Mesothelial cell of epicardium (in vitro differentiated cells): ENCODE measurements around the gene MINAR1. TPM values are rescaled to one million over a fixed set of nuclear protein-coding genes. Genes with fewer than 3 reads are reported as not detected.
"Not testable (repeated sequence)": the region's sequence is repeated elsewhere in the genome, so short reads cannot be mapped to it uniquely, and the experiment has no call there.

ENCODE experiments used
- DNase-seq, 2 experiments: peaks; one replicate each; pipeline ENCODE4 v3.0.0; 2021; ENCODE audit warnings: low spot score in 2 of 2; ENCODE audit not compliant: unreplicated experiment in 2 of 2
- H3K27ac Mint-ChIP-seq: 2 replicates; pipeline ENCODE4 v1.8.0; 2021; ENCODE audit warnings: mixed read lengths
- H3K27me3 Mint-ChIP-seq: 2 replicates; pipeline ENCODE4 v1.8.0; 2021; ENCODE audit warnings: low read depth, mixed read lengths
- H3K36me3 Mint-ChIP-seq: 2 replicates; pipeline ENCODE4 v1.8.0; 2021; ENCODE audit warnings: mixed read lengths
- H3K4me1 Mint-ChIP-seq: 2 replicates; pipeline ENCODE4 v1.8.0; 2021; ENCODE audit warnings: mixed read lengths
- H3K4me3 Mint-ChIP-seq: 2 replicates; pipeline ENCODE4 v1.8.0; 2021; ENCODE audit warnings: mild to moderate bottlenecking, moderate library complexity, mixed read lengths
- H3K9me3 Mint-ChIP-seq: 2 replicates; pipeline ENCODE4 v1.8.0; 2021; ENCODE audit warnings: mixed read lengths
- total RNA-seq: library from RNA; stranded (reverse); gene quantifications from 3 replicates; pipeline ENCODE4 v1.2.1, GENCODE V29; 2021
- TF ChIP-seq, protein P1 (sequence below): fragments of 200-600 bp; sonication (generic); IDR thresholded peaks from one replicate; pipeline ENCODE4 v1.5.0; 2021; ENCODE audit warnings: antibody characterized with exemption; ENCODE audit not compliant: unreplicated experiment

MINAR1 gene
- total RNA-seq, 1 donor from 2014 or later, result 2.4 TPM

GRCh38 chr15:79425591-79426295 is 6.4 kb upstream of the MINAR1 start:
- no peaks in the 10 kb centered on the region for H3K36me3 Mint-ChIP-seq
- H3K9me3 Mint-ChIP-seq, result no peaks in the 10 kb centered on the region
- no peak overlapping the region for H3K4me3 Mint-ChIP-seq
- H3K27me3 Mint-ChIP-seq, result peaks cover 45% of the 10 kb centered on the region
- H3K4me1 Mint-ChIP-seq, result no peaks in the 10 kb centered on the region
- H3K27ac Mint-ChIP-seq, result no peak overlapping the region
- TF ChIP-seq, protein P1, sequence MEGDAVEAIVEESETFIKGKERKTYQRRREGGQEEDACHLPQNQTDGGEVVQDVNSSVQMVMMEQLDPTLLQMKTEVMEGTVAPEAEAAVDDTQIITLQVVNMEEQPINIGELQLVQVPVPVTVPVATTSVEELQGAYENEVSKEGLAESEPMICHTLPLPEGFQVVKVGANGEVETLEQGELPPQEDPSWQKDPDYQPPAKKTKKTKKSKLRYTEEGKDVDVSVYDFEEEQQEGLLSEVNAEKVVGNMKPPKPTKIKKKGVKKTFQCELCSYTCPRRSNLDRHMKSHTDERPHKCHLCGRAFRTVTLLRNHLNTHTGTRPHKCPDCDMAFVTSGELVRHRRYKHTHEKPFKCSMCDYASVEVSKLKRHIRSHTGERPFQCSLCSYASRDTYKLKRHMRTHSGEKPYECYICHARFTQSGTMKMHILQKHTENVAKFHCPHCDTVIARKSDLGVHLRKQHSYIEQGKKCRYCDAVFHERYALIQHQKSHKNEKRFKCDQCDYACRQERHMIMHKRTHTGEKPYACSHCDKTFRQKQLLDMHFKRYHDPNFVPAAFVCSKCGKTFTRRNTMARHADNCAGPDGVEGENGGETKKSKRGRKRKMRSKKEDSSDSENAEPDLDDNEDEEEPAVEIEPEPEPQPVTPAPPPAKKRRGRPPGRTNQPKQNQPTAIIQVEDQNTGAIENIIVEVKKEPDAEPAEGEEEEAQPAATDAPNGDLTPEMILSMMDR, result no peak
- DNase-seq, result no peak

DNA sequence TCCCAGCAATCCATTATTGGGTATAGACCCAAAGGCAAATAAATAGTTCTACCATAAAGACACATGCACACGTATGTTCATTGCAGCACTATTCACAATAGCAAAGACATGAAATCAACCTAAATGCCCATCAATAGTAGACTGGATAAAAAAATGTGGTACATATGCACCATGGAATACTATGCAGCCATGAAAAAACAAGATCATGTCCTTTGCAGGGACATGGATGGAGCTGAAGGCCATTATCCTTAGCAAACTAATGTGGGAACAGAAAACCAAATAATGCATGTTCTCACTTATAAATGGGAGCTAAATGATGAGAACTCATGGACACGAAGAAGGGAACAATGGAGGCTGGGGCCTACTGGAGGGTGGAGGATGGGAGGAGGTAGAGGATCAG is 5.2 kb upstream of the MINAR1 start:
- H3K36me3 Mint-ChIP-seq, DNase-seq, H3K9me3 Mint-ChIP-seq, H3K4me3 Mint-ChIP-seq, H3K27ac Mint-ChIP-seq, H3K4me1 Mint-ChIP-seq: not testable (repeated sequence)
- peaks cover 53% of the 10 kb centered on the region for H3K27me3 Mint-ChIP-seq

DNA sequence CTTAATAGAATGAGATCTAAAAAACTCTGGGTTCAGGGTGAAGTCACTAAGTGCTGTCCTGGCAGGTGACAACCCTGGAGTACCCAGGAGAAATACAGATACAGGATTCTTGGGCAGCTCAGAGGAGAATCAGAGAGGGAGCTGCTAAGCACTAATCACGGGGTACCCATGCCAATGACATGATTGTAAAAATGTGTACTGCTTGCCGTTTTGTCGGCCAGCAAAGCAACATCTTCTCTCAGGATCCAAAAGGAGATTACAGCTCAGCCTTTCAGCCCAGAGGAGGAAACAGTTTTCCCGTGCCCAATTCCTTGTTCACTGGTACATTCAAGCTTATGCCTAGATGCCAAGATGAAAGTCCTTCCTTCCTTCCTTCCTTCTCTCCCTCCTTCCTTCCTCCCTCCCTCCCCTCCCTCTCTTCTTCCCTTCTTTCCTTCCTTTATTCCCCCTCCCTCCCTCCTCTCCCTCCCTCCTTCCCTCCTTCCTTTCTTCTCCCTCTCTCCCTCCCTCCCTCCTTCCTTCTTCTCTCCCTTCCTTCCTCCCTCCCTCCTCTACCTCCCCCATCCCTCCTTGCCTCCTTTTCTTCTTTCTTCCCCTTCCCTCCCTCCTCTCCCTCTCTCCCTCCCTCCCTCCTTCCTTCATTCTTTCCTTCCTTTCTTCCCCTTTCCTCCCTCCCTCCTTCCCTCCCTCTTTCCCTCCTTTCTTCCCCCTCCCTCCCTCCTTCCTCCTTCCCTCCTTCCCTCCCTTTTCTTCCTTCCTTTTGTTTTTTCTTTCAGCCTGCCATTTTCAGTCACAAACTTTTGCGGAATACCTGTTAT is 4.1 kb upstream of the MINAR1 start:
- TF ChIP-seq, protein P1, result no peak
- H3K27ac Mint-ChIP-seq, result no peak overlapping the region
- H3K4me1 Mint-ChIP-seq, result peaks cover 15% of the 10 kb centered on the region
- H3K27me3 Mint-ChIP-seq, result peaks cover 62% of the 10 kb centered on the region
- no peak for DNase-seq
- no peaks in the 10 kb centered on the region for H3K36me3 Mint-ChIP-seq
- H3K4me3 Mint-ChIP-seq, result no peak overlapping the region
- H3K9me3 Mint-ChIP-seq, result no peaks in the 10 kb centered on the region

DNA sequence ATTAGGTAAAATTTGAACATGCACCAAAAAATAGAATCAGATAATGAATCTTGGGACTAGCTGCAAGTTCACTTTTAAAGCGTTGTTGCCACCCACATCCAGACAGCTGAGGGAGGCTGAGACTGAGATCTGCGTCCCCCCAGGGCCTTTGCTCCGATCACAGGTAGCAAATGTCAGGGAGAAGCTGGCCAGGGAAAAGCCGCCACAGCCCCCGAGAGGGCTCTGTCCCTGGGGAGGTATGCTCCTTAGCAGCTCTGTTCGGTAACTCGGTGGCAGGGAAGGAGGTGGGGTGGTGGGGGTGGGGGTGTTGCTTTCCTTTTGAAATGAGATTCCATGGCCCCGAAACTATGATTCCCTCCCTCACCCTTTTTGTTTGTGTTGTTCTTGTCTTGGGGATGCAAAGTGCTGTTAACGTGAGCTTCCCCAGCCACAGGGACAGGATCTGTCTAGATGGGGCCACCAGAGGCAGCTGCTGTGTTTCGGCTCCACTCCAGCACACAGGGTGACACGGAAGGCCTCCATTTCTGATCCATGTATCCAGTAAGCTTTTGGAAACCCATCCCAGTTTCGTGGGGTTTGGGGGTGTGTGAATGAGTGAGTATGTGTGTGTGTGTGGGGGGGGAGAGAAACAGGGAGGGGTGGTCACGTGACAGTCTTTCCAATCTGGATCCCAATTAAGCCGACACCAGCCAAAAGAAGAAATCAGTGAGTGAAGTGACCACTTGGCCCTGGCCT is 1.1 kb upstream of the MINAR1 start:
- peaks cover 17% of the 10 kb centered on the region for H3K4me1 Mint-ChIP-seq
- DNase-seq, result no peak
- peak overlapping the region; percentile 69 for H3K4me3 Mint-ChIP-seq
- H3K27me3 Mint-ChIP-seq, result peaks cover 90% of the 10 kb centered on the region
- no peaks in the 10 kb centered on the region for H3K36me3 Mint-ChIP-seq
- H3K9me3 Mint-ChIP-seq, result no peaks in the 10 kb centered on the region
- TF ChIP-seq, protein P1, result no peak
- H3K27ac Mint-ChIP-seq, result no peak overlapping the region

DNA sequence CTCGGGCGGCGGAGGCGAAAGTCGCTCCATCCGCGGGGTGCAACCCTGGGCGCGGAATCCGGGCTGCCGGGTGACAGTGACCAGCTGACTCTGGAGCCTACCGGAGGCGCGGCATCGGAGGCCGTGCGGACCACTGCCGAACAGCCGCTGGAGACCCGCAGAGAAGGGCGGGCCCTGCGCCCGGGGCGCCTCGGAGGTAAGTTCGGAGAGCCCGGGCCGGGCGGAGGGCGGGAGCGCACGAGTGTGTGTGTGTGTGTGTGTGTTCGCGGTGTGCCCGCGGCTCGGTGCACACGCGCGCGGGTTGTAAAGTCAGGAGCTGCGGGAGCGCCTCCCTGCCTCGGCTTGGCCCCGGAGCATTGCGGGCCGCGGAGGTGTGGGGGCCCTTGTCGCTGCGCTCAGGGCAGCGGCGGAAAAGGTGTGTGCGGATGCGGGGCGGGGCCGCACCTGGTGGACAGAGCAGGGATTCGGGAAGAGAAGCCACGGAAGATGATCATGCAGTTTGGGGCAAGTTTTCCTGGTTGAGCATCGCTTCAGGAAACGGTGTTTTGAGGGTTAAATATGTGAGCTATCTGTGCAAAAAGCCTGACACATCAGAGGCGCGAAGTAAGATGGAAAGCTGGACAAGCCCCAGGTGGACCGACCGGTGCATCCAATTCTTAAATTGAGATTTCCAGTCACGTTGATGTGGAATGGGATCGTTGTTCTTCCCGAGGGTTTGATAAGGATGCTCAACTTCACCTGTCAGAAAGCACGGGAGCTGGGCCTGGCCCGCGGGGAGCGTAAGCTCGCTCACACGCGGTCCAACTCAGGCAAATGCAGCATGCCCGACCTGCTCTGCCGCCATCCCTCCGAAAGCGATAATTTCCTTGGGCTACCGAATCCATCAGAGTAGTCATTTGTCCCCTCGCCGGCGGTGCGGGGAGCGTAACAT is 474 bp downstream of the MINAR1 start:
- Mint-ChIP-seq H3K9me3 (no peaks in the 10 kb centered on the region), H3K4me3 (peak overlapping the region; percentile 58), H3K36me3 (no peaks in the 10 kb centered on the region), H3K27me3 (peaks cover 91% of the 10 kb centered on the region), H3K4me1 (peaks cover 17% of the 10 kb centered on the region), H3K27ac (no peak overlapping the region)
- TF ChIP-seq, protein P1, result no peak
- DNase-seq, result peak in 1 of 2 experiments; percentile 54
